Measurements from ENCODE around the gene BIK. TPM values are rescaled to one million over a fixed set of nuclear protein-coding genes. Genes with fewer than 3 reads are reported as not detected.

BIK gene
- total and polyA plus RNA-seq, 2 experiments from 2014 or later, result 9.6 to 9.8 TPM

DNA sequence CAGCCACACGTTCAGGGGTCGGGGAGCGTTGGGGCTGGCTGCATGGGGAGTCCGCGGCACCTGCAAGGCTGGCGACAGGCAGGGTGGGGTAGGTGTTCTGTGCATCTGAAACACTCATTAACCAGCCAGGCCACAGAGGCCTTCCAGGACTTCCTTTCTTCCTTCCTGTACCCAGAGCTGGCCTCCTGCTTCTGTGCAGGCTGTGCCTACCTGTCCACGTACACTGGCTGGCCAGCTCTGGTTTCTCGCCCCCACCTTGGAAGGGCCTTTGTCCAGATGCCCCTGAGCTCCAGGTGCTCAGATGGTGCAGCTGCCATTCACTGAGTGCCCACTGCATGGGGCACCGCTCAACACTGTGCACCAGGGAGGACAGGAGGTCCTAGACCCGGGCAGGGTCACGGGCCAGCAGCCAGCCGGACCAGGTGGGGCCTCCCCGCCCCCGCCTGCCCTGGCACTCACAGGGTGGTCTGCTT is 60.5 kb downstream of the BIK start:
- no peak overlapping the region for H3K27ac Mint-ChIP-seq
- Histone ChIP-seq H3K27me3 (ENCODE audit: insufficient read depth) (no peaks in the 10 kb centered on the region), H3K9me2 (ENCODE audit: insufficient read depth) (no peaks in the 10 kb centered on the region), H3K79me2 (replicated peaks; ENCODE audit: insufficient read depth) (no peaks in the 10 kb centered on the region), H3K27ac (ENCODE audit: low read depth) (no peak overlapping the region), H3K4me3 (no peak overlapping the region), H2AFZ (no peak overlapping the region), H3K4me2 (no peak overlapping the region), H3F3A (replicated peaks; ENCODE audit: low read depth) (0 out of 2 replicates have a peak, but pooled peaks cover 5% of the 10 kb centered on the region), H3K4me1 (ENCODE audit: insufficient read depth) (no peaks in the 10 kb centered on the region), H4K20me1 (replicated peaks; ENCODE audit: insufficient read depth) (no peaks in the 10 kb centered on the region), H3K36me3 (ENCODE audit: insufficient read depth) (peaks cover 13% of the 10 kb centered on the region; the same call in 1 of the 2 replicates)
- peaks cover 73% of the 10 kb centered on the region for H3K36me3 Mint-ChIP-seq (ENCODE audit: low read depth)
- DNase-seq (ENCODE audit: low spot score) (no peak), ATAC-seq (no peak)
- TF ChIP-seq ZNF114 (CRISPR knock-in tag; IDR thresholded peaks at IDR 0.05), result no peak
- TF ChIP-seq, protein P1, sequence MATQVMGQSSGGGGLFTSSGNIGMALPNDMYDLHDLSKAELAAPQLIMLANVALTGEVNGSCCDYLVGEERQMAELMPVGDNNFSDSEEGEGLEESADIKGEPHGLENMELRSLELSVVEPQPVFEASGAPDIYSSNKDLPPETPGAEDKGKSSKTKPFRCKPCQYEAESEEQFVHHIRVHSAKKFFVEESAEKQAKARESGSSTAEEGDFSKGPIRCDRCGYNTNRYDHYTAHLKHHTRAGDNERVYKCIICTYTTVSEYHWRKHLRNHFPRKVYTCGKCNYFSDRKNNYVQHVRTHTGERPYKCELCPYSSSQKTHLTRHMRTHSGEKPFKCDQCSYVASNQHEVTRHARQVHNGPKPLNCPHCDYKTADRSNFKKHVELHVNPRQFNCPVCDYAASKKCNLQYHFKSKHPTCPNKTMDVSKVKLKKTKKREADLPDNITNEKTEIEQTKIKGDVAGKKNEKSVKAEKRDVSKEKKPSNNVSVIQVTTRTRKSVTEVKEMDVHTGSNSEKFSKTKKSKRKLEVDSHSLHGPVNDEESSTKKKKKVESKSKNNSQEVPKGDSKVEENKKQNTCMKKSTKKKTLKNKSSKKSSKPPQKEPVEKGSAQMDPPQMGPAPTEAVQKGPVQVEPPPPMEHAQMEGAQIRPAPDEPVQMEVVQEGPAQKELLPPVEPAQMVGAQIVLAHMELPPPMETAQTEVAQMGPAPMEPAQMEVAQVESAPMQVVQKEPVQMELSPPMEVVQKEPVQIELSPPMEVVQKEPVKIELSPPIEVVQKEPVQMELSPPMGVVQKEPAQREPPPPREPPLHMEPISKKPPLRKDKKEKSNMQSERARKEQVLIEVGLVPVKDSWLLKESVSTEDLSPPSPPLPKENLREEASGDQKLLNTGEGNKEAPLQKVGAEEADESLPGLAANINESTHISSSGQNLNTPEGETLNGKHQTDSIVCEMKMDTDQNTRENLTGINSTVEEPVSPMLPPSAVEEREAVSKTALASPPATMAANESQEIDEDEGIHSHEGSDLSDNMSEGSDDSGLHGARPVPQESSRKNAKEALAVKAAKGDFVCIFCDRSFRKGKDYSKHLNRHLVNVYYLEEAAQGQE (IDR thresholded peaks at IDR 0.05; ENCODE audit: unreplicated experiment), result no peak
- no peak for TF ChIP-seq EZH2 (IDR thresholded peaks at IDR 0.05; ENCODE audit: low read depth, unreplicated experiment)
- no peak for TF ChIP-seq ZNF331 (CRISPR knock-in tag; IDR thresholded peaks at IDR 0.05; ENCODE audit: low read depth)
- TF ChIP-seq, protein P2, sequence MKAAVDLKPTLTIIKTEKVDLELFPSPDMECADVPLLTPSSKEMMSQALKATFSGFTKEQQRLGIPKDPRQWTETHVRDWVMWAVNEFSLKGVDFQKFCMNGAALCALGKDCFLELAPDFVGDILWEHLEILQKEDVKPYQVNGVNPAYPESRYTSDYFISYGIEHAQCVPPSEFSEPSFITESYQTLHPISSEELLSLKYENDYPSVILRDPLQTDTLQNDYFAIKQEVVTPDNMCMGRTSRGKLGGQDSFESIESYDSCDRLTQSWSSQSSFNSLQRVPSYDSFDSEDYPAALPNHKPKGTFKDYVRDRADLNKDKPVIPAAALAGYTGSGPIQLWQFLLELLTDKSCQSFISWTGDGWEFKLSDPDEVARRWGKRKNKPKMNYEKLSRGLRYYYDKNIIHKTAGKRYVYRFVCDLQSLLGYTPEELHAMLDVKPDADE (IDR thresholded peaks at IDR 0.05), result no peak
- no peak for TF ChIP-seq JUNB (IDR thresholded peaks at IDR 0.05; ENCODE audit: unreplicated experiment)
- TF ChIP-seq, protein P3, sequence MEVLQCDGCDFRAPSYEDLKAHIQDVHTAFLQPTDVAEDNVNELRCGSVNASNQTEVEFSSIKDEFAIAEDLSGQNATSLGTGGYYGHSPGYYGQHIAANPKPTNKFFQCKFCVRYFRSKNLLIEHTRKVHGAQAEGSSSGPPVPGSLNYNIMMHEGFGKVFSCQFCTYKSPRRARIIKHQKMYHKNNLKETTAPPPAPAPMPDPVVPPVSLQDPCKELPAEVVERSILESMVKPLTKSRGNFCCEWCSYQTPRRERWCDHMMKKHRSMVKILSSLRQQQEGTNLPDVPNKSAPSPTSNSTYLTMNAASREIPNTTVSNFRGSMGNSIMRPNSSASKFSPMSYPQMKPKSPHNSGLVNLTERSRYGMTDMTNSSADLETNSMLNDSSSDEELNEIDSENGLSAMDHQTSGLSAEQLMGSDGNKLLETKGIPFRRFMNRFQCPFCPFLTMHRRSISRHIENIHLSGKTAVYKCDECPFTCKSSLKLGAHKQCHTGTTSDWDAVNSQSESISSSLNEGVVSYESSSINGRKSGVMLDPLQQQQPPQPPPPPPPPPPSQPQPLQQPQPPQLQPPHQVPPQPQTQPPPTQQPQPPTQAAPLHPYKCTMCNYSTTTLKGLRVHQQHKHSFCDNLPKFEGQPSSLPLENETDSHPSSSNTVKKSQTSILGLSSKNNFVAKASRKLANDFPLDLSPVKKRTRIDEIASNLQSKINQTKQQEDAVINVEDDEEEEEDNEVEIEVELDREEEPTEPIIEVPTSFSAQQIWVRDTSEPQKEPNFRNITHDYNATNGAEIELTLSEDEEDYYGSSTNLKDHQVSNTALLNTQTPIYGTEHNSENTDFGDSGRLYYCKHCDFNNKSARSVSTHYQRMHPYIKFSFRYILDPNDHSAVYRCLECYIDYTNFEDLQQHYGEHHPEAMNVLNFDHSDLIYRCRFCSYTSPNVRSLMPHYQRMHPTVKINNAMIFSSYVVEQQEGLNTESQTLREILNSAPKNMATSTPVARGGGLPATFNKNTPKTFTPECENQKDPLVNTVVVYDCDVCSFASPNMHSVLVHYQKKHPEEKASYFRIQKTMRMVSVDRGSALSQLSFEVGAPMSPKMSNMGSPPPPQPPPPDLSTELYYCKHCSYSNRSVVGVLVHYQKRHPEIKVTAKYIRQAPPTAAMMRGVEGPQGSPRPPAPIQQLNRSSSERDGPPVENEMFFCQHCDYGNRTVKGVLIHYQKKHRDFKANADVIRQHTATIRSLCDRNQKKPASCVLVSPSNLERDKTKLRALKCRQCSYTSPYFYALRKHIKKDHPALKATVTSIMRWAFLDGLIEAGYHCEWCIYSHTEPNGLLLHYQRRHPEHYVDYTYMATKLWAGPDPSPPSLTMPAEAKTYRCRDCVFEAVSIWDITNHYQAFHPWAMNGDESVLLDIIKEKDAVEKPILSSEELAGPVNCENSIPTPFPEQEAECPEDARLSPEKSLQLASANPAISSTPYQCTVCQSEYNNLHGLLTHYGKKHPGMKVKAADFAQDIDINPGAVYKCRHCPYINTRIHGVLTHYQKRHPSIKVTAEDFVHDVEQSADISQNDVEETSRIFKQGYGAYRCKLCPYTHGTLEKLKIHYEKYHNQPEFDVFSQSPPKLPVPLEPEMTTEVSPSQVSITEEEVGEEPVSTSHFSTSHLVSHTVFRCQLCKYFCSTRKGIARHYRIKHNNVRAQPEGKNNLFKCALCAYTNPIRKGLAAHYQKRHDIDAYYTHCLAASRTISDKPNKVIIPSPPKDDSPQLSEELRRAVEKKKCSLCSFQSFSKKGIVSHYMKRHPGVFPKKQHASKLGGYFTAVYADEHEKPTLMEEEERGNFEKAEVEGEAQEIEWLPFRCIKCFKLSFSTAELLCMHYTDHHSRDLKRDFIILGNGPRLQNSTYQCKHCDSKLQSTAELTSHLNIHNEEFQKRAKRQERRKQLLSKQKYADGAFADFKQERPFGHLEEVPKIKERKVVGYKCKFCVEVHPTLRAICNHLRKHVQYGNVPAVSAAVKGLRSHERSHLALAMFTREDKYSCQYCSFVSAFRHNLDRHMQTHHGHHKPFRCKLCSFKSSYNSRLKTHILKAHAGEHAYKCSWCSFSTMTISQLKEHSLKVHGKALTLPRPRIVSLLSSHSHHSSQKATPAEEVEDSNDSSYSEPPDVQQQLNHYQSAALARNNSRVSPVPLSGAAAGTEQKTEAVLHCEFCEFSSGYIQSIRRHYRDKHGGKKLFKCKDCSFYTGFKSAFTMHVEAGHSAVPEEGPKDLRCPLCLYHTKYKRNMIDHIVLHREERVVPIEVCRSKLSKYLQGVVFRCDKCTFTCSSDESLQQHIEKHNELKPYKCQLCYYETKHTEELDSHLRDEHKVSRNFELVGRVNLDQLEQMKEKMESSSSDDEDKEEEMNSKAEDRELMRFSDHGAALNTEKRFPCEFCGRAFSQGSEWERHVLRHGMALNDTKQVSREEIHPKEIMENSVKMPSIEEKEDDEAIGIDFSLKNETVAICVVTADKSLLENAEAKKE (CRISPR knock-in tag; IDR thresholded peaks at IDR 0.05), result no peak
- no peak for TF ChIP-seq NANOG (IDR thresholded peaks at IDR 0.05; ENCODE audit: borderline replicate concordance)
- TF ChIP-seq CREB1 (CRISPR knock-in tag; IDR thresholded peaks at IDR 0.05; ENCODE audit: low read depth), result no peak
- TF ChIP-seq STAT1 (IDR thresholded peaks at IDR 0.05; ENCODE audit: unreplicated experiment), result no peak
- TF ChIP-seq, protein P4, sequence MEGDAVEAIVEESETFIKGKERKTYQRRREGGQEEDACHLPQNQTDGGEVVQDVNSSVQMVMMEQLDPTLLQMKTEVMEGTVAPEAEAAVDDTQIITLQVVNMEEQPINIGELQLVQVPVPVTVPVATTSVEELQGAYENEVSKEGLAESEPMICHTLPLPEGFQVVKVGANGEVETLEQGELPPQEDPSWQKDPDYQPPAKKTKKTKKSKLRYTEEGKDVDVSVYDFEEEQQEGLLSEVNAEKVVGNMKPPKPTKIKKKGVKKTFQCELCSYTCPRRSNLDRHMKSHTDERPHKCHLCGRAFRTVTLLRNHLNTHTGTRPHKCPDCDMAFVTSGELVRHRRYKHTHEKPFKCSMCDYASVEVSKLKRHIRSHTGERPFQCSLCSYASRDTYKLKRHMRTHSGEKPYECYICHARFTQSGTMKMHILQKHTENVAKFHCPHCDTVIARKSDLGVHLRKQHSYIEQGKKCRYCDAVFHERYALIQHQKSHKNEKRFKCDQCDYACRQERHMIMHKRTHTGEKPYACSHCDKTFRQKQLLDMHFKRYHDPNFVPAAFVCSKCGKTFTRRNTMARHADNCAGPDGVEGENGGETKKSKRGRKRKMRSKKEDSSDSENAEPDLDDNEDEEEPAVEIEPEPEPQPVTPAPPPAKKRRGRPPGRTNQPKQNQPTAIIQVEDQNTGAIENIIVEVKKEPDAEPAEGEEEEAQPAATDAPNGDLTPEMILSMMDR (conservative IDR thresholded peaks at IDR 0.05; ENCODE audit: low read depth in 2 of 2), result no peak
- TF ChIP-seq EZH2phosphoT487 (IDR thresholded peaks at IDR 0.05; ENCODE audit: unreplicated experiment), result no peak
- H3K4me3 Mint-ChIP-seq, result no peak overlapping the region
- no peaks in the 10 kb centered on the region; the same call in 2 of the 3 replicates for H3K4me1 Mint-ChIP-seq
- peaks cover 4% of the 10 kb centered on the region for H3K27me3 Mint-ChIP-seq (ENCODE audit: insufficient read depth, low read depth, poor library complexity)
- H3K9me3 Mint-ChIP-seq, result peaks cover 2% of the 10 kb centered on the region; the same call in 2 of the 3 replicates
